ENCODE data around the gene UCHL3. TPM values are rescaled to one million over a fixed set of nuclear protein-coding genes. Genes with fewer than 3 reads are reported as not detected.
"Not testable (repeated sequence)": the region's sequence is repeated elsewhere in the genome, so short reads cannot be mapped to it uniquely, and the experiment has no call there.

UCHL3 gene
- total RNA-seq (2014; rRNA removed; shearing (Covaris generic)) = 101 and 123 TPM in 2 replicates

DNA sequence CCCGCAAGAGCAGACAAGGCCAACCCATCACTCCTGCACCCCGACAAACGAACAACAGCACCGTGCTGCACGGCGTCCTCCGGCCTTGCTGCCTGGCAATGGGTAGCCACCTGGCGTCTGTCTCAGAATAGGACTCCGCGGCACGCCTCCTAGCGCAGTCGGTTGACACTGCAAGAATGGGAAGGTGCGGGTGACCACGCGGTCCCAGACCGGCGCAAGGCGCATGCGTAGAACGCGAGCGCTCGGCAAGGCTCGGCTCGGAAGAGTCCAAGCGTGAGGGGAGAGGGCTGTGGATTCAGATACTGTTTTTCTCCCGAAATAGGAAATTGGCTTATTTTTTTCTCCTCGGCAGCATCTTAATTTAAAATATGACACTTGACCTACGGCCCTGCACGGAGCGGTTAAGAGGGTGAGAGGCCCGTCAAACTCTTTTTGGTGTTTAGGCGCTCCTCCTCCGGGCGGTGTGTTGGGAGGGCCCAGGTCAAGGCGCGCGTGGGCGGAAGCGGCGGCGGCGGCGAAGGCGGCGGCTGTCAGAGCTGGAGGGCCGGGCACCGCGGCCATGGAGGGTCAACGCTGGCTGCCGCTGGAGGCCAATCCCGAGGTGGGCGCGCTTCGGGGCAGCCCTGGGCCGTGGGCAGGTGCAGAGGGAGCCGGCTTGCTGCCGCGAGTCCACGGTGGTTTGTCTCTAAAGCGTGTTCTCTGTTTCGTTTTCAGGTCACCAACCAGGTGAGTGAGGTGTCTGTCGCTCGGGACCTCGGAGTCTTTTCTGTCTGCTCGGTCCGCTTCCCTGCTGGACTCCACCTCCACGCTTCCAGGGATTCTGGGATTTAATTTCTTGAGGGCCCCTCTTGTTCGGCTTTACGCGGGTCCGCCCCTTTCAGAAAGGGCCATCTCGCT lies at the start of gene UCHL3:
UCHL3 (plus strand) TSS at position 530 of the 897 bp plus-strand sequence; CDS start at position 560, 30 bp downstream.
- peak; percentile 95 for DNase-seq (ENCODE audit: low read depth)

- DNase-seq (ENCODE audit: low read depth) = no peak
These were observed 44.3 kb upstream of the UCHL3 start for GRCh38 chr13:75505327-75505726.

- DNase-seq (ENCODE audit: low read depth) = no peak
These were observed 43.6 kb upstream of the UCHL3 start for GRCh38 chr13:75506018-75506417.

DNA sequence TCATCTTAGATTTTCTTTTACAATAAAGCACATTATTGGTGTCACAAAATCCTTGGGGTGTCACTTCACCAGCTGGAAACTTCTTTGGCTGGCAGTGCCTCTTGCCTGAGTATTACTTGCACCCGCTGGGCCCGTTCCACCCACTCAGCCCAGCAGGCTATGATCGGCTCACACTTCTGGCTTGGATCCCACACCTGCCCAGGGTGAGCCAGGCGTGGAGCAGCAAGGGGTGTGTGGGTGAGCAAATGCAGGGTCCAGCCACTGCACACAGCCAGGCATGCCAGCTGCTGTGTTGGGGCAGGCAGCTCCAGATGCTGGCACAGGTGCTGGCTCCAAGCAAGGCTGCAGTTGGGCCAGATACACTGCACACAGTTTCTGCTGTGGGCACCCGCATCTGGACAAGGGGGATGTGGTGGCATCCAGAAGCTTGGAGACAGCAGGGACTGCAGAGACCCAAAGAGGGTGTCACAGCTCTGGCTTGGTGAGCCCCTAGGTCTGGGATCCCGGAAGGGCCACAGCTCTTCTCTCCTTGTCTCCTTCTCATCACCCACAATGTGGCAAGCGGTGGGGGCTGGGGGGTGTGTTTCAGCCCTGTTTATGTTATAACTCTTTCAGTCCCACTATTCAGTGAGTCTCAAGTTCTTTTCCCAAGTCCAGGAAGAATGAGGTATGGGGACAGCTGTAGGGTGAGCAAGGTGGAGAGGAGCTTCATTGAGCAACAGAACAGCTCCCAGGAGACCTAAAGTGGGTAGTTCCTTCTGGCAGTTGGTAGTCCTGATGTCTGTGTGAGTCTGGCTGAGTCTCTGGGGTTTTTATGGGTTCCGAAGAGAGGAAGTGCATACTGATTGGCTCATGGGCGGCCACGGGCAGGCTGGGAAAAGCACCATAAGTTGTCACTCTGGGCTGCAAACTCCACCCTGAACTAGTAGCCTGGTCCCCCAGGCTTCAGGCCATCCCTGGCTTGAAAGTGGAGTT lies 42.3 kb upstream of the UCHL3 start:
- no peak for DNase-seq (ENCODE audit: low read depth)

GRCh38 chr13:75508002-75508548 lies 41.5 kb upstream of the UCHL3 start:
- no peak for DNase-seq (ENCODE audit: low read depth)

DNA sequence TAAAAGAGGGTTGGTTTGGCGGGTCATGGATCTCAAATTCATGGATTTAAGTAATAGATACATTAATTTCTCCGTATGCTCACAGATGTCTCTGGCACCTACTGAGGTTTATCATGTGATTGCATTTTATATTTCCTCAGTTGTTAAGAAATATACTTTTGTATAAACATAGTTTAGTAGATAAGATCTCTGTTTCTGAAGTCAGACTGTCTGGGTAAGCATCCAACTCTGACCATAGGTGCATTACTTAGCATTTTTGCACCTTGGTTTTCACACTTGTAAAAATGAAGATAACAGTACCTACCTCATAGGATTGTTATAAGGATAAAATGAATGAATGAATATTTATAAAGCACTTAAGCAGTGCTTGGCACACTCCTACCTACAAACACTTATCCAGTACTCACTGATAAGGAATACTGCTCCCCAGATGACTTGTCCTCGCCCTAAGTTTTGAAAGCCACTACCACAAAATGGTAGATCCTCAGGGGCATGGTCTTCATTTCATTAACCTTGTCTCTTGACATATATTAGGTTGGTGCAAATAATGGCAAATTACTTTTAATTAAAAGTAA lies 38.5 kb upstream of the UCHL3 start:
- DNase-seq (ENCODE audit: low read depth) = no peak

GRCh38 chr13:75512253-75512652 lies 37.3 kb upstream of the UCHL3 start:
- DNase-seq (ENCODE audit: low read depth) = no peak

- no peak for DNase-seq (ENCODE audit: low read depth)
These were observed 36.3 kb upstream of the UCHL3 start for GRCh38 chr13:75513271-75513670.

DNA sequence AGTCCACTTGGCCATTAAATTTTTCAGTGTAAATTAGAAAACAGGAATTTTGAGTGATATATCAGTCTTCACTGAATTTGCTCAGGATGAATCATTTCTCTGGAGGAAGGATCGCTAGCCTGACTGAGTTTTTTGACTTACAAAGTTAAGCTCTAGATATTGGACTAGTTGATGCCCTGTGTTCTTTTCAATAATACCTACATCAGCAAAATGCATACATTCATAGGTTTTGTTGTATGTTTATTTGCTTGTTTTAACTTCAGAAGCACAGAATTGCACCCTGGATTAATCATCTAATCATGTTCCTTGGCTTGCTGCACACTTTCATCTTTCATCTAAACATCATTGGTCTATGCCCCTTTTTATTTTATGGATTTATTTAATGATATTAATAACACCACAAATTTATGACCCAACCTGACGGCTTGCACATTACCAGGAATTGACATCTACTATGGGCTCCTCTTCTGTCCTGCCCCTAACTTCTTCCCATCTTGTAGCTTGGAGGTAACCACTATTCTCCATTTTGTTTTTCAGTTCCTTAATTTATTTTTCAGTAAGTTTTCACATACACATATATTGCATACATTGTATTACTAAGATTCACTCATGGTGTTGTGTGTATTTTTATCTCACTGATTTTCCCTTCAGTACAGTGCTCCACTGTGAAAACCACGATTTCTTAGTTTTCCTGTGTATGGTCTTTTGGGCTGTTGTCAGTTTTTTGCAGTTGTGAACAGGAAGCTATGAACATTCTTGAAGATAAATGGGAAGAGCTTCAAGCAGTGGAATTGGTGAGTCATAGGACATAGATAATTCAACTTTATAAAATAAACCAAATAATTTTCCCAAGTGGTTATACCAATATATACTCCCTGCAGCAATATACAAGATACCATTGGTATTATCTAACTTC lies 35.3 kb upstream of the UCHL3 start:
- DNase-seq (ENCODE audit: low read depth) = no peak

DNA sequence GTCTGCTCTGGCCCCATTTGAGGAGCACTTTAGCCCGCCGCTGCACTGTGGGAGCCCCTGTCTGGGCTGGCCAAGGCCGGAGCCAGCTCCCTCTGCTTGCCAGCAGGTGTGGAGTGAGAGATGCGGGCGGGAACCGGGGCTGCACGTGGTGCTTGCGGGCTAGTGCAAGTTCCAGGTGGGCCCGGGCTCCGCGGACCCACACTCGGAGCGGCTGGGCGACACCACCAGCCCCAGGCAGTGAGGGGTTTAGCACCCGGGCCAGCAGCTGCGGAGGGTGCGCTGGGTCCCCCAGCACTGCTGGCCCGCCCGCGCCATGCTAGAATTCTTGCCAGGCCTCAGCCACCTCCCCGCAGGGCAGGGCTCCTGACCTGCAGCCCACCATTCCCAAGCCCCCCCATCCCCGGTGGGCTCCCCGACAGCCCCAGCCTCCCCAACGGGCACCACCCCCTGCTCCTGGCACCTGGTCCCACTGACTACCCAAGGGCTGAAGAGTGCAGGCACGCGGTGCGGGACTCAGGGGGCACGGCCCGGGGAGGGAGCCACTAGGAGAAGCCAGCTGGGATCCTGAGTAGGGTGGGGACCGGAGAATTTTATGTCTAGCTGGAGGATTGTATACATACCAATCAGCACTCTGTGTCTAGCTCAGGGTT lies 31.0 kb upstream of the UCHL3 start:
- DNase-seq (ENCODE audit: low read depth) = no peak

DNA sequence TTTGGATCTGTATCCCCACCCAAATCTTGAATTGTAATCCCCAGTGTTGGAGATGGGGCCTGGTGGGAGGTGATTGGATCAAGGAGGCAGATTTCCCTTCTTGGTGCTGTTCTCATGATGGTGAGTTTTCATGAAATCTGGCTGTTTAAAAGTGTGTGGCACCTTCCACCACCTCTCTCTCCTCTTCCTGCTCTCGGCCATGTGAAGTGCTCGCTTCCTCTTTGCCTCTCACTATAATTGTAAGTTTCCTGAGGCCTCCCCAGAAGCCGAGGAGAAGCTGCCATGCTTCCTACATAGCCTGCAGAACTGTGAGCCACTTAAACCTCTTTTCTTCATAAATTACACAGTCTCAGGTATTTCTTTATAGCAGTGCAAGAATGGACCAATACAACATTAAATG lies 27.6 kb upstream of the UCHL3 start:
- no peak for DNase-seq (ENCODE audit: low read depth)

DNA sequence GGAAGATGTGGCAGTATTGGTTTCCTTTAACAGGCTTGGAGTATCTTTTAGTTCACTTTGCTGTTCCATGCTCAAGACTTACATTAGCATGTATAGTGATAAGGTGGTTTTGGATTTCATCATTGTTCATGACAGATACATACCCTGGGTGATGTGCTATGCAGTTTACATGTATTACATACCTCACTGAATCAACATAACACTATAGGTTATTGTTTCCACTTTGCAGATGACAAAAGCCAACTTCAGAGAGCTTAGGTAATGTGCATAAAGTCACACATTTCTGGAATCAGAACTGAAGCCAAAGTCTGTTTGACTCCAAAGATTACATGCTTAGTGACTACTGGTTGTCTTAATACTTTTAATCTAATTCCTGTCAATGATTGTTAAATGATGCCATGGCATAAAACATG lies 19.0 kb upstream of the UCHL3 start:
- DNase-seq (ENCODE audit: low read depth) = no peak

DNA sequence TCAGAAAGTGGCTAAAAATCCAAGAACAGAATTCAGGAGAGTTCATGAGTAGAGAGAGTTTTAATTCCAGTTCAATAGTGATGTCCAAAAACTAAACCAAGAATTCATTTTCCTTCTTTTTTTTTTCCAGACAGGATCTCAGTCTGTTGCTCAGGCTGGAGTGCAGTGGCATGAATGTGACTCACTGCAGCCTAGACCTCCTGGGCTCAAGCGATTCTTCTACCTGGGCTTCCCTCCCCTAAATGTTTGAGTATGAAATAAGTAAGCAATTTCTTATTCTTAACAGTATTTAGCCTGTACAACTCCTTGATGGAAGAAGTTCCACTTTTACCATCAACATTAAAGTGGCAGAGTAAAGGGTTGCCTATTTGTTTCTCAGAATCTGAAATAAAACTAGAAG lies 15.7 kb upstream of the UCHL3 start:
- no peak for DNase-seq (ENCODE audit: low read depth)

- peak; percentile 86 for DNase-seq (ENCODE audit: low read depth)
These were observed 11.9 kb upstream of the UCHL3 start, which contains the start of gene COMMD6 for GRCh38 chr13:75537401-75538365. COMMD6 (minus strand) TSS chr13:75537841; CDS start chr13:75537805, 36 bp downstream.

DNA sequence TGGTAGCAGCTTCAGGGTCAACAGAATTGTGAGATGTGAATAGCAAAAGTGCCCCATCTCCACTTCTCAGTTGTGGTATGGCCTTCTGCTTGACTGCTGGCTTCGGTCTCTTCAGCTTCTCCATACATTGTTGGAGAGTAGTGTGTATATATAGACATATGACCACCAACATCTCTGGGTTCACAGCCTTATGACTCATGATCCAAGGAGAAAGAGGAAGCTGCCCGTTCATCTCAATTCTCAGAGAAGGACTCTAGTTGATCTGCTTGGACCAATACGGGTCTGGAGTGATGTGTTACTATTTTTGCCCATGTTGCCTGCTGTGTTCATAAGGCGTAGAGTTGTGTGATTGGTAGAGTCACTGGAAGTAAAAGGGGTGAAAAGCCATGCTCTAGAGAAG lies 8.3 kb upstream of the UCHL3 start:
- no peak for DNase-seq (ENCODE audit: low read depth)

DNA sequence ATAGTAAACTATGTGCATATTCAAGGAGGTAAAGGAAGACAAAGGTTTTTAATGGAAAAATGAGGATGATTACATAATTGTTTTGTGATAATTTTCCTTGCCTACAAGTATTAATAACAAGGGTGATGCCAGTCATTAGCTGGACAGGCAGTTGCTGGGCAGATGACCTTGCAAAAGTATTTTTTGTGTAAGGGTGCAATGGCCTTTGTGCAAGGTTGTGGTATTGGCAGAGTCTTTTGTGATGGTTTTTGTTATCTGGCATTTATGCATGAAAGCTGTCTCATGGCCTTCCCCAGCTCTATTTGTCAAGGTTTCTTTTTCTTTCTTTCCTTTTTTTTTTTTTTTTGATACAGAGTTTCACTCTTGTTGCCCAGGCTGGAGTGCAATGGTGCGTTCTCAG lies 7.6 kb upstream of the UCHL3 start:
- no peak for DNase-seq (ENCODE audit: low read depth)

- no peak for DNase-seq (ENCODE audit: low read depth)
These were observed 4.8 kb upstream of the UCHL3 start for GRCh38 chr13:75544681-75545330.

- DNase-seq (ENCODE audit: low read depth) = not testable (repeated sequence)
These were observed 4.2 kb upstream of the UCHL3 start for GRCh38 chr13:75545386-75545785.
